Kidney glomerular epithelial cell (primary cell): Measurements from ENCODE around the gene CD8B2.
"Not testable (repeated sequence)": the region's sequence is repeated elsewhere in the genome, so short reads cannot be mapped to it uniquely, and the experiment has no call there.

ENCODE experiments used
- DNase-seq: peaks from one replicate; lab custom pipeline; 2025; lab: John Stamatoyannopoulos, UW

CD8B2 gene

GRCh38 chr2:106486551-106487385 is at the start of gene CD8B2:
TSS of gene CD8B2 (plus strand) at chr2:106487364. CDS start at chr2:106487427, 63 bp downstream.
- not testable (repeated sequence) for DNase-seq

DNA sequence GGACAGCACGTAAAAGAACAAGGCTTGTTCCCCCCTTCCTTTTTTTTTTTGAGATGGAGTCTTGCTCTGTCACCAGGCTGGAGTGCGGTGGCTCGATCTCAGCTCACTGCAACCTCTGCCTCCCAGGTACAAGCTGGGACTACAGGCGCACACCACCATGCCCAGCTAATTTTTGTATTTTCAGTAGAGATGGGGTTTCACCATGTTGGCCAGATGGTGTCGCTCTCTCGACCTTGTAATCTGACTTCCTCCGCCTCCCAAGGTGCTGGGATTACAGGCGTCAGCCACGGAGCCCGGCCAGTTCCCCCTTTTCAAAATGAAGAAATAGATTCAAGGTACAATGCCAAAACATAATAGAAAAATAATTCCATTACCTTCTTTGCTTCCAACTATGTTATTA is 25.3 kb upstream of the CD8B2 start:
- not testable (repeated sequence) for DNase-seq

DNA sequence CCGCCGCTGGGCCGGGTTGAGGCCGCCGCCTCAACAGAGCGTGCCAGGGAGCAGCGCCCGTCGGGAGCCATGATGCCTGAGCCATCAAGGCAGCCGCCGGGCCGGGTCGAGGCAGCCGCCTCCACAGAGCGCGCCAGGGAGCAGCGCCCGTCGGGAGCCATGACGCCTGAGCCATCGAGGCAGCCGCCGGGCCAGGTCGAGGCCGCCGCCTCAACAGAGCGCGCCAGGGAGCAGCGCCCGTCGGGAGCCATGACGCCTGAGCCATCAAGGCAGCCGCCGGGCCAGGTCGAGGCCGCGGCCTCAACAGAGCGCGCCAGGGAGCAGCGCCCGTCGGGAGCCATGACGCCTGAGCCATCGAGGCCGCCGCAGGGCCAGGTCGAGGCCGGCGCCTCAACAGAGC is 19.6 kb upstream of the CD8B2 start:
- not testable (repeated sequence) for DNase-seq

- not testable (repeated sequence) for DNase-seq
These were observed 19.1 kb upstream of the CD8B2 start, which contains the start of gene RGPD3 for GRCh38 chr2:106468107-106468506. TSS of gene RGPD3 (minus strand) at chr2:106468413. CDS start at chr2:106468288, 125 bp downstream.

DNA sequence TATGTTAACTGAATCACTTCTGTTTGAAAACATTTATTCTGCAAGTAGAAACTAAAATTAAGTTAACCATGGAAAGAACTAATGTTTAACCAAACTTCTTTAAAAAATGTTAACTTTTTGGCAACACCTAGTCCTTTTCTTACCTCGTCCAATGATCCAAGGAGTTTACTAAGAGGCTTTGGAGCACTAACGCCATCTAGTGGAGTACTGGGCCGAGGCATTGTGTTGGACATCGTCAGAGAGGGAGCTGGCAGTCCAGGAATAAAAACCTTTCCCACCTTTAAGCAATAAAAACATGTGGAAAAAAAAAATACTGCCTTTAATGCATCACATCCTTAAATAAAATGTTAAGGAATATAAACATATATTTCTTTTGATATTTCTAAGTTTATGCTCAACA is 16.5 kb upstream of the CD8B2 start:
- DNase-seq = not testable (repeated sequence)

GRCh38 chr2:106477647-106478046 is 9.5 kb upstream of the CD8B2 start:
- DNase-seq = not testable (repeated sequence)

DNA sequence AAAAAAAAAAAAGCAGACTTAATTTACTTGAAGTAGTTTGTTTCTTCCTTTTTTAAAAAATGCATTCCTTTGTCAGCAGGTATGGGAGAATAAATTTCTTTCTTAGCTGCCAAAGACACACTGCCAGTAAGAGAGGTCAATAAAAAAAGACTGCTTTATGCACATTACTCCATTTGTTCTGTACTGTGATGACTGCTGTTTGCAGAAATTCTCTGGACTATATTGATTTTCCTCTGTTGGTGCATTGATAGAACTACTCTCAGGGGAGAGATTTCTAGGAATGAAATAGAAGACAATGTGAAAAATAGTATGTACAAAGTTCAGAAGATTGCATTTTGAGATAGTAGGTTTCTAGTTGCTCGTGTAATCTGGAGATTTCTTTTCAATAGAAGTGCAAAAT is 7.6 kb upstream of the CD8B2 start:
- not testable (repeated sequence) for DNase-seq

DNA sequence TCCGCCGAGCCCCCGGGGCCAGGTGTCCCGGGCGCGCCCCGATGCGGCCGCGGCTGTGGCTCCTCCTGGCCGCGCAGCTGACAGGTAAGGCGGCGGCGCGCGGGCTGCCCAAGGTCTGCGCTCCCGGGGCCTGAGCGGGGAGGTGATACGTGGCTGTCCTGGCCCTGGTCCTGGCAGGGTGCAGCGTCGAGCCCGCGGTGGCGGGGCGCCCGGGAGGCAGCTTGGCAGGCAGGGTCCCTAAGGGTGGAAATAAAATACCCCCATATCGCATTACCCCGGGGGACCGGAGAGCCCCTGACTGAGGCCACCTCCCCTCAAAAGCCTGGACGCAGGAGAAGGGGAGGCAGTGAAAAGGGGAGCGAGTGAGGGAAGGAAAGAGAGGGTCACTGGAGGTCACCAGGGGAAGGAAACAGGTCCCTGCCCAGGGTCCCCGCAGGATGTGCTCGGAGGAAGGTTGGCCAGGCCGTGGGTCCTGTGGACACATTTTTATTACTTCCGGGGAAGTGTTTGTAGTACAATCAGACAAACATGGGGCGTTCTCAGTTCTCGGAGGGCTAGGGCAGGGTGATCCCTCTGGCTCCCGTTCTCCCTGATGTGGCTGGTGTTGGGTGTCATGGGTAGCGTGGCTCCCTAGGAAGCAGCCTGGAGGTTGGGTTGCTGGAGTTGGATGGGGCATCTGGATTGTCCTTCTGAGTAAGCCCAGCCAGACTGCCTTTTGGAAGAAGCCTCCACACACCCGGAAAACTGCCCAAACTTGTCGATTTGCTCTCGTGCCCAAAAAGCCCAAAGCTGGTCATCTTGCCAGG is 425 bp downstream of the CD8B2 start:
- not testable (repeated sequence) for DNase-seq

DNA sequence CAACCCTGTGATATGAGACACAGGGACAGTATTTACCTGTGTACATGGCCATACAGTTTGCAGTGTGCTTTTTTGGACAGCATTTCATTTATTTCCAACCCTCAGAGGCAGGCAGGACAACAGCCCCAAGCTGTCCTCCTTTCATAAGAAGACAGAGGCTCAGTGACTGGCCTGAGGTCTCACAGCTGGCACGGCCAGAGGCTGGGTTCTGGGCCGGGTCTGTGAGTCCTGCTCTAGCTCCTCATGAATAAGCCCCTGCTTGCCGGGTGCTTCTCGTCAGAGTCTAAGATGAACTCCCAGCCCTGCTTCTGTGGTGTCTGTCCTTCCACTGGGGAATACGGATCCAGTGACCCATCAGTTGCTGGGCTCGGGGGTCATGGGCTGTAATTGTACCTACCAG is 2.5 kb downstream of the CD8B2 start:
- not testable (repeated sequence) for DNase-seq

DNA sequence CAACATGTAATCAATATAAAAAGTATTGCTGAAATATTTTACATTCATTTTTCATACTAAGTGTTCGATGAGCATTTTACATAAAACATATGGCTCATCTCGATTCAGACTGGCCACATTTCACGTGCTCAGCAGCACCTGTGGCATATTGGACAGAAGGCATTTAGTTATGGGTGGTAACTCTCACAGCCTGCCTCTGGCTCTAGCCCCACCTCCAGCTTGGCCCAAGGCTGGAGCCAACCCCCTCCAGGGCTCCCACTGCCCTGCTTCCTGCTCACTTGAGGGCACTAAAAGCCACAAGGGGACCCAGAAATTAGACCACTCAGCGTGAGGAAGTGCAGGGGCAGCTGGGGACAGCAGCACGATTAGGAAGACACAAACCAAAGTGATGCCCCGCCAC is 5.2 kb downstream of the CD8B2 start:
- DNase-seq = not testable (repeated sequence)

GRCh38 chr2:106492913-106493312 is 5.7 kb downstream of the CD8B2 start:
- DNase-seq = not testable (repeated sequence)

GRCh38 chr2:106498549-106498948 is 11.4 kb downstream of the CD8B2 start:
- DNase-seq = not testable (repeated sequence)

- not testable (repeated sequence) for DNase-seq
These were observed 13.2 kb downstream of the CD8B2 start for GRCh38 chr2:106500350-106500749.

- DNase-seq = not testable (repeated sequence)
These were observed 15.2 kb downstream of the CD8B2 start for GRCh38 chr2:106502351-106502750.

GRCh38 chr2:106504192-106504591 is 17.0 kb downstream of the CD8B2 start:
- not testable (repeated sequence) for DNase-seq

DNA sequence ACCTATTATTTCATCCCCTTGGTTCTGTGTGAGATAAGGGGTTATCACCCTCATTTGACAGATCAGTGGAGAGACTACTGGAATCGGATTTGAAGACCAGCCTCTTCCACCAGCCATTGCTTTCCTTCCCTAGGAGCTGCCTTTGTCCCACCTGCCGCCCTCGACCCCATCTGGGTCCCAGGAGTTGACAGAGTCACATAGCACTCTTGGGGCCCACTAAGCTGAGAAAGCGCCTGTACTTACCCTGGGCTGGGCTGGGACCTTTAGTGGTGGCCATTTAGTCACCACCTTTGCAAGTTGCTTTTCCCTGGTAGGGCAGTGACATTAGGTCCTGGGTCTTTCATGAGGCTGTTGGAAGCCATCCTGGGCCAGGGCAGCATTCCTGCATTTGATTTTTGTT is 17.6 kb downstream of the CD8B2 start:
- not testable (repeated sequence) for DNase-seq

DNA sequence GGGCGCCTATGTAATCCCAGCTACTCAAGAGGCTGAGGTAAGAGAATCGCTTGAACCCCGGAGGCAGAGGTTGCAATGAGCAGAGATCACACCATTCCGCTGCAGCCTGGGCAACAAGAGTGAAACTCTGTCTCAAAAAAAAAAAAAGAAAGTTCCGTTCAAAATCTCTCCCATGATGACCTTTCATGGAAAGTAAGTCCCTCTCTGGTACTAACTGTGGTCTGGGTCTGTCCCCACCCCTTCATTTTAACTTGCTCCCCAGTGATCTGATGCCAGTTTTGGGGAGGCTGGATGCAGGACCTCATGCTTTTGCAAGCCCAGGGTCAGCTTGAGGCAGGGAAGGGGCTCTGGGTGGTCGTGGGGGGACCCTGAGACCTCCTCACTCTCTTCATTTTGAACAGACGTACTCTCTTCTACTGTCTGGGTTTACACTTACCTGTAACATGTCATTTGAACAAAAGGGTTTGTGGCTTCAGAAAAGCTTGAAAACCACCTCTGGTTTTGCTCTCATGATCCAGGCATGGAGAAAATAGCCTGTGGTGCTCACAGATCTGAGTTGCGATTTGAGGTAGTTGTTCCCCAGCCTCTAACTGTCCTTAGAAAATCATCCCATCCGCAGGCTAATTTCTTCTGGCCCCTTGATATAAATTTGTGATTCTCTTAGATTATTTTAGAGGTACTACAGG is 19.0 kb downstream of the CD8B2 start:
- DNase-seq = not testable (repeated sequence)

GRCh38 chr2:106508660-106509373 is 21.7 kb downstream of the CD8B2 start:
- not testable (repeated sequence) for DNase-seq

GRCh38 chr2:106509374-106509770 is 22.2 kb downstream of the CD8B2 start:
- DNase-seq = not testable (repeated sequence)

- not testable (repeated sequence) for DNase-seq
These were observed 23.6 kb downstream of the CD8B2 start for GRCh38 chr2:106510791-106511190.

DNA sequence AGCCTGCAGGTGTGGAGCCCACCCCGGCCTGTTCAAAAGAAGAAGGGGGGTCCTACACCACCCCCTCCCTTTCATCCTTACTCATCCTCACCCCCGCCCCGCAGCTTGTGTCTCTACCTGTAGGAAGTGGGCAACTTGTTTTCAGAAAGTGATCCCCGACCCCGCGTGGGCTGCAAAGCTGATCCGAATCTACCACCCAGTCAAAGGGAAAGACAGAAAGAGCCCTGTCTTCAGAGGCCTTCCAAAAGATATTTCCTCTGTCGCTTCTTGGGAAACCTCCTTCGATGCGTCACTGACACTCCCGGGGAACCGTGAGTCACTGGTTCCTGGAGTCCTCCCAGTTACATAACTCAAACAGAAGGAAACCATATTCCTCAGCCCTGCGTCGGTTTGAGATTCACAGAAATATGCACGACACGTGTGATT is 24.3 kb downstream of the CD8B2 start:
- DNase-seq = peak; percentile 26
